SU-DHL-6 (cell line): ENCODE results near the gene TXNRD1.

Experiments used
- CTCF ChIP-seq: fragments of 200-600 bp; sonication (generic); IDR thresholded peaks from one replicate; pipeline ENCODE4 v1.5.1; 2017; ENCODE audit warnings: antibody characterized with exemption, mild to moderate bottlenecking, low read length, moderate library complexity; ENCODE audit not compliant: insufficient read depth, poor library complexity, severe bottlenecking
- EZH2phosphoT487 ChIP-seq: fragments of 200-600 bp; sonication (generic), shearing (Covaris generic); conservative IDR thresholded peaks from 2 replicates; pipeline ENCODE4 v1.6.1; 2018; ENCODE audit warnings: mild to moderate bottlenecking, antibody characterized with exemption, low read length, moderate library complexity, mixed read lengths

- no peak for TF ChIP-seq CTCF
- no peak for TF ChIP-seq EZH2phosphoT487
These were observed 125.5 kb downstream of the TXNRD1 start for GRCh38 chr12:104340925-104341611.
